HG02588 (cell line): ENCODE data around the gene ZDHHC16.

ENCODE experiments used
- ATAC-seq: cut with Tn5 transposase; IDR thresholded peaks from one replicate; pipeline ENCODE4 v1.9.1; 2021; ENCODE audit warnings: mild to moderate bottlenecking, moderate library complexity; ENCODE audit not compliant: unreplicated experiment

The ZDHHC16 gene

DNA sequence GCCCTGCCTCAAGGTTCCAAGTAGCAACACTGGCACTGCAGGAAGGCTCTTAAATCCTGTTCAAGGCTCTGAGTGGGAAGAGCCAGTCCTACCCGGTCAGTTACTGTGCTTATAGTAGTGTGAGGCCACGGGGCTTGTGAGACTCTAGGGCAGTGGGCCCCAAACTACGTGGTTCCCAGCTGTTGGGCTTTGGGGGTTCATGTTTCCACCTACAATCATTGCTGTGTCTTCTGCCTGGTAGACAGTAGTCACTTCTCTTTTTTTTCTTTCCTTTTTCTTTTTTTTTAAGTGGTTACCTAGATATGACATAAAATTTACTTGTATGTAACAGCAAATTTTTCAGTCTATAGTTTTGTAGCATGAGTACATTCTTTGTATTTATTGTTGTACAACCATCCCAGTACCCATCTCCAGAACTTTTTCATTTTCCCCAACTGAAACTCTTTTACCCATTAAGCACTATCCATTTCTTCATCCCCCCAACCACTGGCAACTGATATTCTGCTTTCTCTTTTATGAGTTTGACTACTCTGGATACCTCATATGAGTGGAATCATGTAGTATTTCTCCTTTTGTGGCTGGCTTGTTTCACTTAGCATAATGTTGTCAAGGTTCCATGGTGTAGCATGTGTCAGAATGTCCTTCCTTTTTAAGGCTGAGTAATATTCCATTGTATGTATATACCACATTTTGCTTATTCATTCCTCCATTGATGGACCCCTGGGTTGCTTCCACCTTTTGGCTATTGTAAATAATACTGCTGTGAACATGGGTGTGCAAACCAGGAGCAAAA is 60.4 kb downstream of the ZDHHC16 start:
- no peak for ATAC-seq
